ENCODE data around the gene WASHC4. TPM values are rescaled to one million over a fixed set of nuclear protein-coding genes. Genes with fewer than 3 reads are reported as not detected.

The WASHC4 gene
- total and polyA plus RNA-seq, 4 donors = 11.5 to 59.1 (median 32.6) TPM

GRCh38 chr12:105113094-105113493 lies 5.6 kb downstream of the WASHC4 start:
- Histone ChIP-seq H3K27me3 (ENCODE audit: control insufficient read depth in 4 of 4, insufficient read depth in 4 of 4, low read length in 3 of 4) (no peaks in the 10 kb centered on the region), H3K9me3 (ENCODE audit: control insufficient read depth in 4 of 4, low read length in 3 of 4) (no peaks in the 10 kb centered on the region), H3K36me3 (ENCODE audit: control insufficient read depth in 4 of 4, insufficient read depth in 3 of 4, low read depth in 1 of 4, low read length in 3 of 4) (peaks cover 0 to 23% (median 17%) of the 10 kb centered on the region in 4 donors), H3K4me3 (ENCODE audit: low read depth in 1 of 3, low read length in 3 of 3) (no peak overlapping the region), H3K9ac (ENCODE audit: low read depth in 1 of 2, low read length in 2 of 2) (no peak overlapping the region), H3K27ac (ENCODE audit: low read depth in 1 of 2, low read length in 2 of 2) (no peak overlapping the region), H3K4me1 (ENCODE audit: control insufficient read depth in 4 of 4, insufficient read depth in 4 of 4, low read length in 3 of 4) (peaks cover 7 to 19% (median 17%) of the 10 kb centered on the region in 4 donors)
- WGBS = 97% methylated on average over 3 of the region's 3 CpGs
- TF ChIP-seq YY1 (IDR thresholded peaks at IDR 0.05) (no peak), MAX (IDR thresholded peaks at IDR 0.05) (no peak), RAD21 (IDR thresholded peaks at IDR 0.05) (no peak), JUND (IDR thresholded peaks at IDR 0.05) (no peak), GABPA (IDR thresholded peaks at IDR 0.05 in 1 of 2, conservative IDR thresholded peaks at IDR 0.05 in 1 of 2) (no peak), RXRA (IDR thresholded peaks at IDR 0.05) (no peak), ZBTB33 (IDR thresholded peaks at IDR 0.05) (no peak)
- no peak for DNase-seq (ENCODE audit: low spot score)

GRCh38 chr12:105116969-105117368 lies 9.4 kb downstream of the WASHC4 start:
- no peak for DNase-seq (ENCODE audit: low spot score)
- TF ChIP-seq FOXA2 (IDR thresholded peaks at IDR 0.05) (no peak), REST (IDR thresholded peaks at IDR 0.05) (no peak), MAX (IDR thresholded peaks at IDR 0.05) (no peak)
- H3K9me3 ChIP-seq (ENCODE audit: control insufficient read depth in 4 of 4, low read length in 3 of 4) = no peaks in the 10 kb centered on the region
- peaks cover 3 to 41% (median 38%) of the 10 kb centered on the region in 4 donors for H3K36me3 ChIP-seq (ENCODE audit: control insufficient read depth in 4 of 4, insufficient read depth in 3 of 4, low read depth in 1 of 4, low read length in 3 of 4)
- no peak overlapping the region for H3K27ac ChIP-seq (ENCODE audit: low read depth in 1 of 2, low read length in 2 of 2)
- H3K4me1 ChIP-seq (ENCODE audit: control insufficient read depth in 4 of 4, insufficient read depth in 4 of 4, low read length in 3 of 4) = no peaks in the 10 kb centered on the region
- H3K27me3 ChIP-seq (ENCODE audit: control insufficient read depth in 4 of 4, insufficient read depth in 4 of 4, low read length in 3 of 4) = no peaks in the 10 kb centered on the region
- H3K9ac ChIP-seq (ENCODE audit: low read depth in 1 of 2, low read length in 2 of 2) = no peak overlapping the region
- no peak overlapping the region for H3K4me3 ChIP-seq (ENCODE audit: low read depth in 1 of 3, low read length in 3 of 3)
- 87% methylated on average over 1 of the region's 1 CpG for WGBS

- no peak overlapping the region for H3K4me3 ChIP-seq (ENCODE audit: low read depth in 1 of 3, low read length in 3 of 3)
- no peaks in the 10 kb centered on the region for H3K9me3 ChIP-seq (ENCODE audit: control insufficient read depth in 4 of 4, low read length in 3 of 4)
- no peak for DNase-seq (ENCODE audit: low spot score)
- H3K27ac ChIP-seq (ENCODE audit: low read depth in 1 of 2, low read length in 2 of 2) = no peak overlapping the region
- H3K36me3 ChIP-seq (ENCODE audit: control insufficient read depth in 4 of 4, insufficient read depth in 3 of 4, low read depth in 1 of 4, low read length in 3 of 4) = peaks cover 3 to 70% (median 56%) of the 10 kb centered on the region in 4 donors
- no peaks in the 10 kb centered on the region for H3K27me3 ChIP-seq (ENCODE audit: control insufficient read depth in 4 of 4, insufficient read depth in 4 of 4, low read length in 3 of 4)
- WGBS = 76% methylated on average over 2 of the region's 2 CpGs
- no peak overlapping the region for H3K9ac ChIP-seq (ENCODE audit: low read depth in 1 of 2, low read length in 2 of 2)
- TF ChIP-seq JUND (IDR thresholded peaks at IDR 0.05) (peak; percentile 55 to 83), NR2F2 (IDR thresholded peaks at IDR 0.05) (no peak), ZBTB33 (IDR thresholded peaks at IDR 0.05) (no peak), SP1 (IDR thresholded peaks at IDR 0.05) (no peak), ATF3 (IDR thresholded peaks at IDR 0.05) (peak; percentile 52), MAX (IDR thresholded peaks at IDR 0.05) (no peak), HNF4A (conservative IDR thresholded peaks at IDR 0.05) (no peak), FOXA2 (IDR thresholded peaks at IDR 0.05) (no peak), TAF1 (conservative IDR thresholded peaks at IDR 0.05) (no peak), RXRA (IDR thresholded peaks at IDR 0.05) (no peak), FOXA1 (IDR thresholded peaks at IDR 0.05) (no peak), CTCF (IDR thresholded peaks at IDR 0.05; ENCODE audit: low read depth, low read length, missing input control) (no peak)
- H3K4me1 ChIP-seq (ENCODE audit: control insufficient read depth in 4 of 4, insufficient read depth in 4 of 4, low read length in 3 of 4) = no peaks in the 10 kb centered on the region
Measured at GRCh38 chr12:105120551-105120950, 13.0 kb downstream of the WASHC4 start.
